Activated T-cell treated with anti-CD3 and anti-CD28 coated beads, Interleukin-2, amount 50 U/mL, for 1 hour (primary cell): ENCODE measurements around the gene JADE2.

Experiments used
- DNase-seq: peaks from one replicate; pipeline ENCODE4 v3.0.0-alpha.2; 2020

Gene JADE2

GRCh38 chr5:134571693-134572405, 46.4 kb downstream of the JADE2 start:
- DNase-seq = no peak

GRCh38 chr5:134572811-134573210, 47.3 kb downstream of the JADE2 start:
- DNase-seq = no peak

GRCh38 chr5:134574521-134574920, 49.1 kb downstream of the JADE2 start:
- no peak for DNase-seq

- no peak for DNase-seq
These were observed 49.8 kb downstream of the JADE2 start for GRCh38 chr5:134575316-134575715.

- no peak for DNase-seq
These were observed 51.0 kb downstream of the JADE2 start for GRCh38 chr5:134576386-134577021.

- DNase-seq = no peak
These were observed 51.7 kb downstream of the JADE2 start for GRCh38 chr5:134577022-134577795.

GRCh38 chr5:134577796-134578577, 52.5 kb downstream of the JADE2 start:
- DNase-seq = peak; percentile 81

GRCh38 chr5:134578578-134579283, 53.3 kb downstream of the JADE2 start:
- DNase-seq = no peak

GRCh38 chr5:134579284-134579771, 53.9 kb downstream of the JADE2 start:
- DNase-seq = no peak

- DNase-seq = no peak
These were observed 54.6 kb downstream of the JADE2 start for GRCh38 chr5:134580001-134580460.

GRCh38 chr5:134581241-134581981, 55.9 kb downstream of the JADE2 start:
- no peak for DNase-seq

- DNase-seq = no peak
These were observed 56.8 kb downstream of the JADE2 start for GRCh38 chr5:134582281-134582680.

GRCh38 chr5:134582941-134583340, 57.5 kb downstream of the JADE2 start:
- DNase-seq = no peak

- DNase-seq = no peak
These were observed 58.3 kb downstream of the JADE2 start for GRCh38 chr5:134583766-134584165.

GRCh38 chr5:134584662-134585061, 59.2 kb downstream of the JADE2 start:
- no peak for DNase-seq

GRCh38 chr5:134585966-134586365, 60.5 kb downstream of the JADE2 start:
- no peak for DNase-seq

- peak; percentile 84 for DNase-seq
These were observed 61.5 kb downstream of the JADE2 start for GRCh38 chr5:134586866-134587524.

GRCh38 chr5:134590992-134591659, 65.7 kb downstream of the JADE2 start:
- no peak for DNase-seq

- no peak for DNase-seq
These were observed 66.8 kb downstream of the JADE2 start for GRCh38 chr5:134592141-134592746.

GRCh38 chr5:134594336-134594735, 68.9 kb downstream of the JADE2 start:
- DNase-seq = no peak
